Vagina (tissue), 2 donors: ENCODE results near the gene TNFRSF25.

ENCODE experiments used
- CTCF ChIP-seq, 3 experiments: fragments of 450-650 bp in 2 of 3; fragments of 200-600 bp in 1 of 3; sonication (generic) in 1 of 3; IDR thresholded peaks; one replicate each; pipeline ENCODE4 v1.5.1; 2017 to 2019; ENCODE audit warnings: antibody characterized with exemption in 3 of 3, mild to moderate bottlenecking in 2 of 3, moderate library complexity in 2 of 3
- POLR2A ChIP-seq, 2 donors: fragments of 450-650 bp; IDR thresholded peaks; one replicate each; pipeline ENCODE4 v1.6.1; 2017; ENCODE audit warnings: antibody characterized with exemption in 2 of 2, mild to moderate bottlenecking in 2 of 2, moderate library complexity in 2 of 2
- POLR2AphosphoS5 ChIP-seq, 2 donors: sonication (generic); formaldehyde crosslinking; IDR thresholded peaks; one replicate each; pipeline ENCODE4 v1.9.0; 2017; ENCODE audit warnings: antibody characterized with exemption in 2 of 2, mild to moderate bottlenecking in 2 of 2, low read depth in 1 of 2; ENCODE audit not compliant: insufficient read depth in 1 of 2

- TF ChIP-seq CTCF (IDR thresholded peaks at IDR 0.05) (no peak), POLR2A (IDR thresholded peaks at IDR 0.05) (no peak), POLR2AphosphoS5 (IDR thresholded peaks at IDR 0.05; ENCODE audit: insufficient read depth in 1 of 2, low read depth in 1 of 2) (no peak)
Observed at GRCh38 chr1:6464514-6464836, 1.5 kb downstream of the TNFRSF25 start.
